ENCODE results near the gene MTERF2.

Gene MTERF2

GRCh38 chr12:106986135-106986534 lies 811 bp downstream of the MTERF2 start:
- no peak for DNase-seq

GRCh38 chr12:106985479-106985878 lies 1.5 kb downstream of the MTERF2 start:
- no peak for DNase-seq

GRCh38 chr12:106984588-106985137 lies 2.3 kb downstream of the MTERF2 start:
- DNase-seq: no peak

GRCh38 chr12:106982229-106982628 lies 4.7 kb downstream of the MTERF2 start:
- no peak for DNase-seq

- DNase-seq: no peak
These were observed 5.2 kb downstream of the MTERF2 start for GRCh38 chr12:106981788-106982187.

- DNase-seq: no peak
These were observed 6.0 kb downstream of the MTERF2 start for GRCh38 chr12:106980944-106981343.

GRCh38 chr12:106978035-106978800 lies 8.7 kb downstream of the MTERF2 start:
- no peak for DNase-seq

- no peak for DNase-seq
These were observed 10.3 kb downstream of the MTERF2 start for GRCh38 chr12:106976668-106977067.

GRCh38 chr12:106975993-106976658 lies 10.8 kb downstream of the MTERF2 start:
- DNase-seq: no peak

- no peak for DNase-seq
These were observed 11.8 kb downstream of the MTERF2 start for GRCh38 chr12:106975098-106975497.

GRCh38 chr12:106974511-106974910 lies 12.4 kb downstream of the MTERF2 start:
- DNase-seq: no peak

- no peak for DNase-seq
These were observed 13.4 kb downstream of the MTERF2 start for GRCh38 chr12:106973545-106973944.

GRCh38 chr12:106971065-106971464 lies 15.9 kb downstream of the MTERF2 start:
- DNase-seq: no peak

GRCh38 chr12:106964526-106964925 lies 22.4 kb downstream of the MTERF2 start:
- no peak for DNase-seq

- no peak for DNase-seq
These were observed 24.7 kb downstream of the MTERF2 start for GRCh38 chr12:106962286-106962685.

GRCh38 chr12:106960443-106960842 lies 26.5 kb downstream of the MTERF2 start:
- DNase-seq: no peak

- DNase-seq: no peak
These were observed 29.4 kb downstream of the MTERF2 start for GRCh38 chr12:106957583-106957982.

- no peak for DNase-seq
These were observed 30.8 kb downstream of the MTERF2 start for GRCh38 chr12:106956048-106956578.

- peak; percentile 98 for DNase-seq
These were observed 31.4 kb downstream of the MTERF2 start, which contains the start of gene TMEM263 for GRCh38 chr12:106955377-106956047. TSS of gene TMEM263 (plus strand) at chr12:106955907. CDS start at chr12:106967117, 11,210 bp downstream.

GRCh38 chr12:106954462-106955376 lies 32.2 kb downstream of the MTERF2 start:
- DNase-seq: no peak

GRCh38 chr12:106953352-106954250 lies 33.3 kb downstream of the MTERF2 start:
- DNase-seq: no peak

Measured in retina (tissue), 1 donor.